Upper lobe of left lung (tissue), 6 donors: ENCODE measurements around the gene GRHL3. TPM values are rescaled to one million over a fixed set of nuclear protein-coding genes. Genes with fewer than 3 reads are reported as not detected.

Experiments
- ATAC-seq, 2 donors: fragments of 200-7000 bp; cut with Tn5 transposase; one replicate each; pipeline ENCODE4 v1.9.1; 2022; ENCODE audit warnings: mild to moderate bottlenecking in 2 of 2, moderate library complexity in 2 of 2; ENCODE audit not compliant: low FRiP score in 2 of 2
- DNase-seq, 2 donors: peaks; one replicate each; pipeline ENCODE4 v3.0.0-alpha.2; 2019 to 2020
- H3K27ac ChIP-seq, 4 donors: fragments of 200-600 bp; sonication (generic); one replicate each; pipeline ENCODE4 v1.5.1; 2016 to 2019
- H3K27me3 ChIP-seq, 4 donors: fragments of 200-600 bp; sonication (generic); one replicate each; pipeline ENCODE4 v1.5.1; 2017 to 2019
- H3K36me3 ChIP-seq, 4 donors: fragments of 200-600 bp; sonication (generic); one replicate each; pipeline ENCODE4 v1.5.1; 2016 to 2019
- H3K4me1 ChIP-seq, 4 donors: fragments of 200-600 bp; sonication (generic); one replicate each; pipeline ENCODE4 v1.5.1; 2018 to 2019
- H3K4me3 ChIP-seq, 4 donors: fragments of 200-600 bp; sonication (generic); one replicate each; pipeline ENCODE4 v1.5.1; 2017 to 2019; ENCODE audit warnings: mild to moderate bottlenecking in 2 of 4, moderate library complexity in 1 of 4
- H3K9me3 ChIP-seq, 4 donors: fragments of 200-600 bp; sonication (generic); one replicate each; pipeline ENCODE4 v1.5.1; 2018 to 2019
- CTCF ChIP-seq, 6 experiments: fragments of 450-650 bp in 4 of 6; fragments of 200-600 bp in 2 of 6; sonication (generic) in 2 of 6; IDR thresholded peaks; one replicate each; pipeline ENCODE4 v1.5.1; 2016 to 2019; ENCODE audit warnings: antibody characterized with exemption in 6 of 6
- EP300 ChIP-seq, 4 donors: sonication (generic); formaldehyde crosslinking; IDR thresholded peaks; one replicate each; pipeline ENCODE4 v1.5.1; 2017; ENCODE audit warnings: antibody characterized with exemption in 4 of 4, control low read depth in 2 of 4
- POLR2A ChIP-seq, 4 donors: fragments of 450-650 bp; IDR thresholded peaks; one replicate each; pipeline ENCODE4 v1.5.1; 2016 to 2017; ENCODE audit warnings: antibody characterized with exemption in 4 of 4, mild to moderate bottlenecking in 2 of 4
- POLR2AphosphoS5 ChIP-seq, 2 donors: sonication (generic); formaldehyde crosslinking; IDR thresholded peaks; one replicate each; pipeline ENCODE4 v1.5.1; 2017; ENCODE audit warnings: antibody characterized with exemption in 2 of 2
- WGBS, 2 donors: methylation state at CpG; one replicate each; pipeline ENCODE4 v1.1.5; 2017 to 2018; 5-methylcytosine and 5-hydroxymethylcytosine counted together
- total RNA-seq, 6 donors: library from RNA; depleted of rRNA in 4 of 6; stranded (reverse); fragments of >200 nt in 4 of 6; gene quantifications; one replicate each; pipeline versions ENCODE4 v1.1.0 to v1.2.1, GENCODE V29; 2016 to 2021
- donor health status: DM: no; HTN: no; CAD: no; lungs with moderate emphysema.
- donor health status: DM: no; HTN: yes; CAD: no; lungs with severe emphysema.

Gene GRHL3
- total RNA-seq, 6 donors from 2014 or later = 0.09 to 0.24 TPM; not detected in 4

- no peak overlapping the region for H3K27ac ChIP-seq
- peaks cover 0 to 7% (median 4%) of the 10 kb centered on the region in 4 donors for H3K4me1 ChIP-seq
- no peaks in the 10 kb centered on the region for H3K27me3 ChIP-seq
- no peak for TF ChIP-seq POLR2AphosphoS5 (IDR thresholded peaks at IDR 0.05)
- TF ChIP-seq EP300 (IDR thresholded peaks at IDR 0.05) = no peak
- TF ChIP-seq CTCF (IDR thresholded peaks at IDR 0.05) = no peak
- TF ChIP-seq POLR2A (IDR thresholded peaks at IDR 0.05) = no peak
- ATAC-seq = no peak
- H3K36me3 ChIP-seq = no peaks in the 10 kb centered on the region
- no peak overlapping the region for H3K4me3 ChIP-seq
- DNase-seq = no peak
- WGBS, 2 donors = 75 to 76% methylated on average over 12 of the region's 12 CpGs
- no peaks in the 10 kb centered on the region for H3K9me3 ChIP-seq
Observed at GRCh38 chr1:24277420-24278169, 41.6 kb upstream of the GRHL3 start.

GRCh38 chr1:24278726-24279125 is 40.4 kb upstream of the GRHL3 start:
- DNase-seq (no peak), ATAC-seq (no peak)
- WGBS, 2 donors = 40 to 76% methylated on average over 1 to 2 of the region's 3 CpGs
- TF ChIP-seq POLR2AphosphoS5 (IDR thresholded peaks at IDR 0.05) (no peak), POLR2A (IDR thresholded peaks at IDR 0.05) (no peak), CTCF (IDR thresholded peaks at IDR 0.05) (no peak), EP300 (IDR thresholded peaks at IDR 0.05) (no peak)
- Histone ChIP-seq H3K27ac (no peak overlapping the region), H3K27me3 (no peaks in the 10 kb centered on the region), H3K4me1 (peaks cover 5 to 11% (median 8%) of the 10 kb centered on the region in 4 donors), H3K9me3 (no peaks in the 10 kb centered on the region), H3K36me3 (no peaks in the 10 kb centered on the region), H3K4me3 (no peak overlapping the region)

- WGBS, 2 donors = 85 to 94% methylated on average over 5 of the region's 5 CpGs
- no peak for DNase-seq
- no peaks in the 10 kb centered on the region for H3K9me3 ChIP-seq
- peaks cover 10 to 17% (median 14%) of the 10 kb centered on the region in 4 donors for H3K4me1 ChIP-seq
- no peaks in the 10 kb centered on the region for H3K36me3 ChIP-seq
- ATAC-seq = no peak
- no peak overlapping the region for H3K4me3 ChIP-seq
- no peak for TF ChIP-seq CTCF (IDR thresholded peaks at IDR 0.05)
- no peak for TF ChIP-seq POLR2A (IDR thresholded peaks at IDR 0.05)
- no peak for TF ChIP-seq EP300 (IDR thresholded peaks at IDR 0.05)
- no peak overlapping the region for H3K27ac ChIP-seq
- H3K27me3 ChIP-seq = no peaks in the 10 kb centered on the region
Observed at GRCh38 chr1:24279590-24280232, 39.4 kb upstream of the GRHL3 start.

GRCh38 chr1:24281591-24281990 is 37.6 kb upstream of the GRHL3 start:
- H3K27me3 ChIP-seq = no peaks in the 10 kb centered on the region
- no peaks in the 10 kb centered on the region for H3K36me3 ChIP-seq
- 94 to 100% methylated on average over 2 of the region's 2 CpGs for WGBS, 2 donors
- TF ChIP-seq CTCF (IDR thresholded peaks at IDR 0.05) (no peak), POLR2AphosphoS5 (IDR thresholded peaks at IDR 0.05) (no peak), EP300 (IDR thresholded peaks at IDR 0.05) (no peak), POLR2A (IDR thresholded peaks at IDR 0.05) (no peak)
- H3K4me3 ChIP-seq = no peak overlapping the region
- ATAC-seq = no peak
- no peak overlapping the region for H3K27ac ChIP-seq
- H3K9me3 ChIP-seq = no peaks in the 10 kb centered on the region
- DNase-seq = no peak
- peaks cover 10 to 17% (median 14%) of the 10 kb centered on the region in 4 donors for H3K4me1 ChIP-seq
